DMS 273 treated with DMSO at 0.1 percent for 48 hours (cell line): ENCODE measurements around the gene UAP1L1.
A peak's percentile ranks its signal among the peaks of the same experiment; 100 is the strongest.
"Not testable (repeated sequence)": the region's sequence is repeated elsewhere in the genome, so short reads cannot be mapped to it uniquely, and the experiment has no call there.

ENCODE experiments used
- DNase-seq: peaks from one replicate; lab custom pipeline; 2025; lab: John Stamatoyannopoulos, UW

Gene UAP1L1, protein sequence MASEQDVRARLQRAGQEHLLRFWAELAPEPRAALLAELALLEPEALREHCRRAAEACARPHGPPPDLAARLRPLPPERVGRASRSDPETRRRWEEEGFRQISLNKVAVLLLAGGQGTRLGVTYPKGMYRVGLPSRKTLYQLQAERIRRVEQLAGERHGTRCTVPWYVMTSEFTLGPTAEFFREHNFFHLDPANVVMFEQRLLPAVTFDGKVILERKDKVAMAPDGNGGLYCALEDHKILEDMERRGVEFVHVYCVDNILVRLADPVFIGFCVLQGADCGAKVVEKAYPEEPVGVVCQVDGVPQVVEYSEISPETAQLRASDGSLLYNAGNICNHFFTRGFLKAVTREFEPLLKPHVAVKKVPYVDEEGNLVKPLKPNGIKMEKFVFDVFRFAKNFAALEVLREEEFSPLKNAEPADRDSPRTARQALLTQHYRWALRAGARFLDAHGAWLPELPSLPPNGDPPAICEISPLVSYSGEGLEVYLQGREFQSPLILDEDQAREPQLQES

DNA sequence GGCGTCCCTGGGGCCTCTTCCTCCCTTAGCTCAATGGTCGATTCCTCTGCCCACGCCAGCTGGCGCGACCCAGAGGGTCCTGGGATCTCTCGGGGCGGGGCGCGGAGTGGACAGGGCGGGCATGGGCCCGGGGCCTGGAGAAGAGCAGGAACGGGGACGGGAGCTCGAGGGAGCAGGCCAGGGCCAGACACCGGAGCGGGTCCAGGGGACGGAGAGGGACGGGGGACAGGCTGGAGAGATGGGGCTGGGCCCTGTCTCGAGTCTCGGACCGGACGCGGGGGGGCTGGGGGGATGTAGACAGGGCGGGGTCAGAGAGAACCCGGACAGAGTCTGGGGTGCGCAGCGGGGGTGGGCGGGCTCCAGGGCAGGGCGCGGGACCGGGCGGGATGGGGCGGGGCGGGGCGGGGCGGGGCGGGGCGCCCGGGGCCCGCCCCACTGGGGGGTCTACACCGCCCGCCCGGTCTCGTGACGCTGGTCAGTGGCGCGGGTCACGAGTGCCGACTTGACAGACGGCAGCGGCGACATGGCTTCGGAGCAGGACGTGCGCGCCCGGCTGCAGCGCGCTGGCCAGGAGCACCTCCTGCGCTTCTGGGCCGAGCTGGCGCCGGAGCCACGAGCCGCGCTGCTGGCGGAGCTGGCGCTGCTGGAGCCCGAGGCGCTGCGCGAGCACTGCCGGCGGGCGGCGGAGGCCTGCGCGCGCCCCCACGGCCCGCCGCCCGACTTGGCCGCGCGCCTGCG, at the start of gene UAP1L1:
Gene UAP1L1, plus strand, starts transcription at position 508 of the 738 bp plus-strand sequence. Its CDS starts 16 bp downstream, at position 524.
- no peak for DNase-seq

DNA sequence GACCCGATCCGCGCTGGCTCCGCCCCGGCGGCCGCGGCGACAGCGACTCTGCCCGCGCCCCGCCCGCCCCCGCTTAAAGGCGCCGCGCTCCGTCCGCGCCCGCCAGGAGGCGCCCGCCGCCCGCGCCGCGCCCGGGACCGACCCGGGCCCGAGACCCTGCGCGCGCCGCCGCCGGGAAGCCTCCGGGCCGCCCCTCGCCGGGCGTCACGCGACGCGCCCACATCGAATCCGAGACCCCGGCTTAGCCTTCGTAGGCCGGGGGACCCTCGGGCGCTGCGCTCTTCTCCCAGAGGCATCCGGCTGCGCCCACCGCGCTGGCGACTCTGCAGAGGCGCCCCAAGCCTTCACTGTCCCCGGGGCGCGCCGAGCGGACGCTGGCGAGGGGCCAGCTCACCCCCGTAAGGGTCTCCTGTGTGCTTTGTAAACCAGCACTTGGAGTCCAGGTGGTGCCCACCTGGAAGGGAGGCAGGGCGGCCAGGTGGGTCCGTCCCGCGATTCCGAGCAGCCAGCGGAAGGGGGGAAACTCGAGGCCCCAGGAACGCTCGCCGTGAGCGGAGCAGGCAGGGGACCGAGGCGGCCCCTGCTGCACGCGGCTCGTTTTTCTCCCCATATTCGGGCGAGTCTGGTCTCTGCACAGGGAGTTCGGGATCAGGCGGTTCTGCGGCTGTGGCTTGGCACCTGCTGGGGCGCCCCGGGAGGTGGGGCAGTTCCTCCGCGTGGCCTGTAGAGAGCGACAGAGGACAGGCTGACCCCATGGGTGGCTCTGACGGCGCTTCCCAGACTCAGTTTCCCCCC, 48.9 kb upstream of the UAP1L1 start:
- no peak for DNase-seq

DNA sequence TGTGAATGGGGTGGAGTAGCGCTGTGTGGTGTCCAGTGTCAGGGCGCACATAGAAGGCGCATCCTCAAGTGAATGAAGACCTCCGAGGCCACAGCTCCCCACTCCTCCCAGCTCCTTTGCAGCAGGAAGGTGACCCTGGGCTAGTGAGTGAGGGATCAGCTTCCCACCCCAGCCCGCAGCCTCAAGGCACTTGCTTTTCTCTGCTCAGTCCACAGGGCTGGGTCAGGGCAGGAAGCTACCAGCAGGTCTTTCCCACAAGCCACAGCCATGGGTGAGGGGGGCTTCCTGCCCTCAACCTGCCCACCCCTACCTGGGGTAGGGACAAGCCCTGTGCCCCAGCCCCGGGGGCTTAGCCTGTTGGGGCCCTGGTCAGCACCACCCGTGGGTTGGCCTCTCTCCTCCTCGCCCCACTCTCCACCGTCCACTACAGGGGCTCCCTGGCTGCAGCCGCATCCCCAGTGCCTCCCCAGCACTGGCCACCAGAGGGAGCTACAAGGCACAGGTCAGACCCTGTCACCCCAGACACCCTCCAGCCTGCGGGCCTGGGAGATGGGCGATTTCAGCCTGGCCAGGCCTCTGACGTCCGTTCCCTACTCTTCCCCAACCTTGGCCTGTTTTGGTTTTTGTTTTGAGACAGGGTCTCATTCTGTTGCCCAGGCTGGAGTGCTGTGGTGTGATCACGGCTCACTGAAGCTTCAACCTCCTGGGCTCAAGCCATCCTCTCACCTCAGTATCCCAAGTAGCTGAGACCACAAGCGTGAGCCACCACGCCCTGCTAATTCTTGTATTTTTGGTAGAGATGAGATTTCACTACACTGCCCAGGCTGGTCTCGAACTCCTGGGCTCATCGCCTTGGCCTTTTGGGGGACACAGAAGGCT, 48.0 kb upstream of the UAP1L1 start:
- no peak for DNase-seq

DNA sequence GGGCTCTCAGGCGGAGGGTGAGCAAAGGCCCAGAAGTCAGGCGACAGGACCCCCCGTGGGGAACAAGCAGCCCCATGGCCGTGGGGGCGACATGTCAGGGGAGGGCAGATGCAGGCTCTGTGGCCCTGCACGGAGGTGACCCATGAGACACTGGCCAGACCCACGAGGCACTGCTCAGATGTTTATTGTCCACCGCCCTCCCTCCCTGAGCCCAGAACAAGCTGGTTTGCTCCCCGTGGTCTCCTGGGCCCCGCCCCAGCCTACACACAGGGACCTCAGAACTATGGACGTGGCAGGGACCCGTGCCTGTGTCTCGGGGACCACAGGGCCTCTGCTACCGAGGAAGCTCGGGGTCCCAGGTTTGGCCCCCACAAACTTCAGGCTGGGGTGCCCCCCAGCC, 47.3 kb upstream of the UAP1L1 start:
- no peak for DNase-seq

DNA sequence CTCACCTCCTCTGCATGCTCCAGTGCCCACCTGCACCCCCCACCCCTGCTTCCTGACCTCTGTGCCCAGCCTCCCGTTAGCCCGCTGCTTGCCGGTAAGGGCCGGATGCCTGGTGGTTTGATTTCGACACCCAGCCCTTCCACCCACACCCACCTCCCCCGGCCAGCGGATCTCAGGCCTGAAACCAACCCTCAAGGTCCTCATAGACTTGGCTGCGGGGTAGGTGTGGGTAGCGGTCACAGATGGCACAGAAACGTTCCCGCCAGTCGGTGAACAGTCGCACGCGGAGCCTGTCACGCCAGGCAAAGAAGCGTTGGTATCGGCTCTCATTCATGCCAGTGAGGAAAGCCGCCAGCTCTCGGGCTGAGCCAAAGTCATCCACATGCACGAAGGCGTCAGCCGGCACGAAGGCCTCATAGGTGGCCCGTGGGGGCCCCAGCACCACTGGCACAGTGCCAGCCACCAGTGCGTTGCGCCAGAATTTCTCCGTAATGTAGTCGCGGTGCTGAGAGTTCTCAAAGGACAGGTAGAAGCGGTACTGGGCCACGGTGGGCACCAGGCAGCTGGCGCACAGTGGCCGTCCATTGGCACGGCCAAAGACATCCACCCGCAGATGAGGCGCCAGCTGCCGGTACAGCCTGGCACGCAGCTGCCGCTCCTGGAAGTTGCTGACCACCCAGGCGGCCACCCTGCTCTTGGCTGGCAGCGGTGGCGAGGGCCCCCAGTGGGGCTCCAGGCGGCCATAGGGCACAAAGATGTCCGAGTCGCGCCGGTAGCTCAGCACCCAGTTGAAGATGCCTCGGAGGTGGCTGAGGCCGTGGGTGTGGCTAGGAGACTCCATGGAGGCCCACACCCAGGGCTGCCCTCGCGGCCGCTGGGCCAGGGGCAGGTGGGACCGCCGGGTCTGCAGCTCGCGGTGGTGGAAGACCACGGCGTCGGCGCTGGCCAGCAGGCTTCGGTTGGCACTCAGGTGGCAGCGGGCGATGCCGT, 46.5 kb upstream of the UAP1L1 start:
- no peak for DNase-seq

DNA sequence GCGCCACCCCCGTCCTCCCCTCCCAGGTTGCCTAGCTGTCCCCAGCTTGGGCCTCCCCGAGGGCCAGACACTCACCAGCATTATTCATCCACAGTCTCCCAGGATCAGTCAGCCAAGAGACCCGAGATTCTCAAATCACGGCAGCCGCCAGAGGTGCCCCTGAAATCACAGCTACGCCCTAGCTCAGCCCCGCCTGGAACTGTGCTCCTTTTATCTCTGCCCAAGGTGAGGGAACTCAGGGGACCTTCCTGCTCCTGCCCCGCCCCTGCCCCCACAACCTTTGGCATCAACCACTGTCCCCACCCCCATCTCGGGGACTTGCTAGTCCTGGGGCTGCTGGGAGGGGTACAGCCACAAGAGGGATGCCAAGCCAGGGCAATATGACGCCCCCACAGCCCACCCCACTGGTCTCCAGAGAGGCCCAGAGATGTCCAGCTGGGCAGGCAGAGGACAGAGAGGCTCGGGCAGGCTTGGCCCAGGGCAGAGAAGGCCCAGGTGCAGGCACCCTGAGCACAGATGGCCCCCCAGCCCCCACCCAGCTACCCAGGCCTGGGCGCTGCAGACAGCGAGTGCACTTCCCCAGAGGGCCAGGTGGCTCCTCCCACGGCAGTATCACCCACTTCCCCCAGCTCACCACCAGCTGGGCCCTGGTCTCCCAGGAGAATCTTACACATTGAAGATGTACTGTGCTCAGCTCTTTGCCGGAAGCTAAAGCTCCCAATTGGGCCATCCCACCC, 45.2 kb upstream of the UAP1L1 start, which contains the start of gene FUT7:
Gene FUT7, minus strand, starts transcription at position 185 of the 737 bp plus-strand sequence. Its CDS starts 97 bp downstream, at position 88.
- no peak for DNase-seq

DNA sequence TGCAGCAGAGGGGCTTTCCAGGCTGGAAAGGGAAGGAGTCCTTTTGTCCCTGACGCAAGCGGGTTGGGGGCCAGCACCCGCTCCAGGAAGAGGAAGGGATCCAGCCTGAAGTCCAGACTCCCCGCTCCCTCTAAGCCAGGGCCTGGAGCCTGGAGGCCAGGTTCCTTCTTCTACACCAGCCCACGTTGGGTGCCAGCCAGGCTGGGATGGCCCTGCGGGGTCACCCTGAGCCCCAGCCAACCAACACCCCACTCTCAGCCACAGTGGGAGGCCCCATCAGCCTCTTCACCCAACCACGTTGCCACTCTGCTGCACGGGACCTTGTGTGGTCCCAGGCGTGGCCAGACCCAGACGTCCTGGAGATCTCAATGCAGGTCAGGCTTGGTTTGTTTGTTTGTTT, 44.5 kb upstream of the UAP1L1 start:
- no peak for DNase-seq

DNA sequence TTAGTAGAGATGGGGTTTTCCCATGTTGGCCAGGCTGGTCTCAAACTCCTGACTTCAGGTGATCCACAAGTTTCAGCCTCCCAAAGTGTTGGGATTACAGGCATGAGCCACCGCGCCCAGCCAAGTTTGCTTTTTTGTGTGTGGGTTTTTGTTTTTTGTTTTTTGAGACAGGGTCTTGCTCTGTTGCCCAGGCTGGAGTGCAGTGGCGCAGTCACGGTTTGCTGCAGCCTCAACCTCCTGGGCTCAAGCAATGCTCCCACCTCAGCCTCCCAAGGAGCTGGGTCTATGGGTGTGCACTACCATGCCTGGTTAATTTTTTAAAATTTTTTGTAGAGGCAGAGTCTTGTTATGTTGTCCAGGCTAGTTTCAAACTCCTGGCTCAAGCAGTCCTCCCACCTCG, 43.8 kb upstream of the UAP1L1 start:
- DNase-seq = not testable (repeated sequence)

DNA sequence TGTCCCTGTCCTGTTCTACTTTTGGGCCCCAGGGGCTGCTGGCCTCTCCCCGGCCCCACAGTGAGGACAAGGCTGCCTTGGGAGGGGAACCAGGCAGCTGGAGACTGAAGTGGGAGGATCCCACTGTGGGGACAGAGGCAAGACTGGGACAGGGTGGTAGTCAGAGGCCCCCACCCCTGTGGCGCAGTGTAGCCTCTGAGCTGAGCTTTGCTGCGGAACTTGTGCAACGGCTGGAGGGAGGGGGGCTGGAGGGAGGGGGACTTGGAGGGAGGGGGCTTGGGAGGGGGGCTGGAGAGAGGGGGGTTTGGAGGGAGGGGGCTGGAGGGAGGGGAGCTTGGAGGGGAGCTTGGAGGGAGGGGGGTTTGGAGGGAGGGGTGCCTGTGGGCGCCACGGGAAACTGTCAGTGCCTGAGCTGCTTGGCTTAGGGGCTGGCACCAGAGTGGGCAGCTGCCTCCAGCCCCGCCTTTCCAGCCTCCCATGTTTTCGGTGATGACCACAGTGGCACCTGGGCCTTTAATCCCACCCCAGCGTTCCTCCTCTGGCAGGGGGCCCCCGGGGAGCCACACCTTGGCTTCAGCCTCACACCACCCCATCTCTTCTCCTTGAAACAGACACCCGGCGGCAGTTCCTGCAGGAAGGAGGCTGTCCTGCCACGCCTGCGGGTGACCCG, 43.1 kb upstream of the UAP1L1 start:
- DNase-seq = no peak

DNA sequence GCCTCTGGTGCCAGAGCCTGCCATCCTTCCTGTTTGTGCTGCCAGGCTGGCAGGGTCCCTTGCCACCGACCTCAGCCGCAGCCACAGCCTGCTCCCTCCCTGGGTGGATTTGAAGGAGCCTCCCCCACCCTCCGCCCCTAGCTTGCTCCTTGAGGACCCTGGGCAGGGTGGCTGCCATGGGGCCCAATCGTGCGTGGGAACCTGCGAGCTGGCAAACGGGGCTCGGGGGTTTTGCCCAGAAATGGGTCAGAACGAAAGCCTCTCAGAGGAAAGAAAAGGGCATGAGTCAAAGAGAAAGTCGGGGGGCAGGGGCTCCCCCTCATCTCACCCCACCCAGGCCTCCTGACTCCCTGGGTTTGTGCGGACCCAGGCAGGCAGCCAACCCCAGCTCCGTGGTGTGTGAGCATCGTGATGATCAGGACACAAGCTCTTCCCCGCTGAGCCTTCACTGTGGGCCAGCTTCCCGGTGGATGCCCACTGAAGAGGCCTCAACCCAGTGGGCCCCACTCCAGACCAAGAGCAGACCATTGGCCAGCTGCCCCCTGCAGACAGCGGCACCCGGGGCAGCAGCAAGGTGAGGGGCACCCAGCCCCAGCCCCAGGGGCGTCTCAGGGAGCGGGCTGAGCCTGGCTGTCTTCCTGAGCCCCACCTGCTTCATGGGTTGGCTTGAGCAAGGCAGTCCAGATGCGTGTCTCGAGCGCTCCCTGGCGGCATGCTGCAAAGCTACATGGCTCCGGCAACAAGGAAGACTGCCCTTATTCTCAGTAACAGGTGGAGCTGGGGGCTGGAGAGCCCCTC, 42.4 kb upstream of the UAP1L1 start:
- peak; percentile 38 for DNase-seq

DNA sequence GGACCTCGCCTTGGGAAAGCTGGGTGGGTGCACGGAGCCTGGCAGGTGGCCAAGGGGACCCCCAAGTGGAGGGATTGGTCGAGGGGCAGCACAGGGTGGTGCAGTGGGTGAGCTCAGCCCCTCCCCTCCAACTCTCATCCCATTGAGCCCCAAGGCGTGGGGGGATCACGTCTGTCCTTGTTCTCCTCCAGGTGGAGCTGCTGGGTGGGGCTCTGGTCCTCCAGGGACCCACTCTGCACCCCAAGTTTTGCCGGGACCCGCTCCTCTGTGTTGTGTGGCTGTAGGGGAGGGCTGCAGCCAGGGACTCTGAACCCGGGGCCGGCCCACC, 41.8 kb upstream of the UAP1L1 start:
- no peak for DNase-seq

DNA sequence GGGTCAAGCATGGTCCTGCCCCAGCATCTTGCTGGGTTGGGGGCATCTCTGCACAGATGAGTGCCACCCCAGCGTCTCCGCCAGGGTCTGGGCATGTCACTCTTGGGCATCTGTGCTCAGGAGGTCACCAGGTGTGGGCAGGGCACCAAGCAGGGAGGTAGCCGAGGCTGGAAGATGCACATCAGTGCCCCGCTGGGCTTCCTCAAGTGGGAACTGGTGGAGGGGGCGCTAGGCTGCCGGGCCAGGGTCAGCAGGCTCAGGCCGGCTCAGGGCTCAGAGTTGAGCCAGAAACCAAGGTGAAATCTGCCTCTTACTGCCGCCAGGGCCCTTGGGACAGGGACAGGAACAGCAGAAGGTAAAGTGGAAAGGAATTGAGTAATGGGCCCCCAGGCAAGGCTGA, 41.4 kb upstream of the UAP1L1 start:
- no peak for DNase-seq

DNA sequence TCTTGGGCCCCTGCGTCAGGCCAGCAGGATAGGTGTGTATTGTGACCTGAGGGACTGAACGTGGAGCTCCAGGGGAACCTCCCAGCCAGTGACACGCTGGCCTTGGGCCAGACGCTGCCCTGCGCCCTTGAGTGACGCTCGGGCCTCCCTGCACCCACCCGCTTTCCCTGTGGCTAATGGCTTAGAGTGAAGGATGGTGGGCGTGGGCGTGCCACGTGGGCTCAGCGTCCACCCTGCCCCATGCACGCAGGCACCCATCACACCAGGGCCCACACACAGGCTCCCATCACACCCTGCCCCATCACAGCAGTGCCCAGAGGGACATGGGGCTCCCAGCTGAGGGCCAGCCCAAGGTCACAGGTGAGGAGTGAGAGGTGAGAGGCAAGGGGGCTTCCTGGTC, 40.3 kb upstream of the UAP1L1 start:
- DNase-seq = no peak

DNA sequence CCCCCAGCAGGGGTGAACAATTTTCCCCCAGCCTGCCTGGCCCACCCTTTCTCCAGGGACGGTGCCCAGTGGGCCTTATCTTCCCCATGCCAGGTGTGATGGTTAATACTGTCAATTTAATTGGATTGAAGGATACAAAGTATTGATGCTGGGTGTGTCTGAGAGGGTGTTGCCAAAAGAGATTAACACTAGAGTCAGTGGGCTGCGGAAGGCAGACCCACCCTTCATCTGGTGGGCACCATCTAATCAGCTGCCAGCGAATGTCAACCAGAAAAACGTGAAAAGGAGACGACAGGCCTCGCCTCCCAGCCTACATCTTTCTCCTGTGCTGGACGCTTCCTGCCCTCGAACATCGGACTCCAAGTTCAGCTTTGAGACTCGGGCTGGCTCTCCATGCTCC, 39.8 kb upstream of the UAP1L1 start:
- no peak for DNase-seq

DNA sequence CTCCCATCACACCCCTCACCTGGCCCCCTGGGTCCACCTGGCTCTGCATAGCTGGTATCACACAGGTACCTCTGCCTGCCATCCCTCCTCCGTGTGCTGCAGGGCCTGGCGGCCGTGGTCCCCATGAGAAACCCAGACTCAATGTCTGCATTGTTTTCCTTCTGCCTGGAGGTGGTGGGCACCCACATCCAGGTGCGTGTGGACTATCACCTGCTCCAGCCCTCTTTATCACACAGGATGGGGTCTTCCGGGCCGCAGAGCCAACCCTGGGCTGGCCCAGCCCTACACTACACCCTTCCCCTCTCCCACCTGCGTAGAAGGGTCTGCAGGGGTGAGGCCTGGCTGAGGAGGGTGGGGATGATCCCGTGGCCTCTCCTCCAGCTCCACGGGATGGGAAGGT, 38.4 kb upstream of the UAP1L1 start:
- no peak for DNase-seq

DNA sequence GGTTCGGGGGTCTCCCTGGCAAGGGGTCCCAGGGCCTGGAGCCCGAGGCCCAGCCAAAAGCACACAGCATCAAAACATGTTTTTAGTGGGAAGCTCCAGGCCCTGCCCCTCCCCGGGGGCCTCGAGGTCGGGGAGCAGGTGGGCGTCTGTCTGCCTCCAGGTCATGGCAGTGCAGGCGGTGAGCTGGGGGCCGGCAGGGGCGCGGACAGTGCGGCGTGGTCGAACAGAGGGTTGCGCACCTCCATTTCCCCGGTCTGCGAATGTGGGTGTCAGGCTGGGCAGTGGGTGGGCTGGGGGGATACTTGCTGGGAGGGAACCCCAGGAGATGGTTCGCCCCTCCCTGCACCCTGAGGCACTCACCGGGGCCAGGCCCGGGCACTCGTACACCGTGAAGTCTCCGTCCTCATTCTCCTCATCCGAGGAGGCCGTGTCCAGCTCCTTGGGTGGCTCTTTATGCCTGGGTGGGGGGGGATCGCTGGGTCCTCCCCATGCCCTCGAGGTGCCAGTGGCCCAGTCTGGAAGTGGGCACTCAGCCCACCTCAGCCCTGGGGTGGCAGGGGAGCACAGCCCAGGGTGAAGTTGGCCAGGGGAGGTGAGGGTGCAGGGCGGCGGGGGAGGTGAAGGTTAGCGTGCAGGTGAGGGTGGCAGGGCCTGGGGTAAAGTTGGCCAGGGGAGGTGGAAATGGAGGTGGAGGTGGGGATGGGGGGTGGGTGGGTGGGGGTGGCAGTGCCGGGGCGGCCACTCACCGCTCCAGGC, 37.5 kb upstream of the UAP1L1 start:
- DNase-seq = no peak

DNA sequence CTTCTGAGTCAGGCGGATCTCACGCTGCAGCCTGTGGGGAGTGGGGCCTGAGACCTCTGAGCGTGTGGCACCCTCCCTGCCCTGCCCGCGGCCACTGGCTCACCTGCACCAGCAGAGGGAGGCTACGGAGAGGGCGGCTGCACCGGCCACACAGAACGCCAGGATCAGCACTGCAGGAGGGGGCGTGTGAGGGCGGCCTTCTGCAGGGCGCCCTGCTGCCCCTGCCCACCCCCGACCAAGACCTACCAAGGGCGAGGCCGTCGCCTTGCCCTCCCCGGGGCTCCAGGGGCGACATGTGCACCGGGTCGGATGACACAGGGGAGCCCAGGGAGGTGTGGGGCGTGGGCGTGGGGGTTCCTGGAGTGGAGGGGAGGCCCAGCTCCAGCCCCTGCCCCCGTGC, 36.7 kb upstream of the UAP1L1 start:
- no peak for DNase-seq
